ENCODE data around the gene LRRC42.
"Not testable (repeated sequence)": the region's sequence is repeated elsewhere in the genome, so short reads cannot be mapped to it uniquely, and the experiment has no call there.

LRRC42 gene

DNA sequence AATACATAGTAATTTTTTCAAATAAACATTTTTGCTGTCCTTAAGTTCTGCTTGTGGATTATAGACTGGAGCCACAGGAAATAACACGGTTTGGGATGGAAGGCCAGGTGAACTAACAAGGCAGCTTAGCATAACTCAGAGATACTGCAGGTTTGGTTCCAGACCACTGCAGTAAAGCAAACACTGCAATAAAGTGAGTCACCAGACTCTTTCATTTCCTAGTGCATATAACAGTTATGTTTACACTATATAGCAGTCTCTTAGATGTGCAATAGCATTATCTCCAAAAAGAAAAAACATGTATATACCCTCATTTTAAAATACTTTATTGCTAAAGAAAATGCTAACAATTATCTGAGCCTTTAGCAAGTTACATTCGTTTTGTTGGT is 22.0 kb downstream of the LRRC42 start:
- DNase-seq, result no peak

DNA sequence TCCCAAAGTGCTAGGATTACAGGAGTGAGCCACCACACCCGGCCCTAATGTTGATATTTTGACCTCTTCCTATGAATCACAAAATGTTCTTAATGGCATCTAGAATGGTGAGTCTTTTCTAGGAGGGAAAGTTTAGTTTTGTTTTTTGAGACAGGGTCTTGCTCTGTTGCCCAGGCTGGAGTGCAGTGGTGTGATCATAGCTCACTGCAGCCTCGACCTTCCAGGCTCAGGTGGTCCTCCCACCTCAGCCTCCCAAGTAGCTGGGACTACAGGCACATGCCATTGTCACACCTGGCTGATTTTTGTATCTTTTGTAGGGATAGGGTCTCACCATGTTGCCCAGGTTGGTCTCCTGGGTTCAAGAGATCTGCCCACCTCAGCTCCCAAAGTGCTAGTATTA is 23.2 kb downstream of the LRRC42 start:
- DNase-seq, result not testable (repeated sequence)

DNA sequence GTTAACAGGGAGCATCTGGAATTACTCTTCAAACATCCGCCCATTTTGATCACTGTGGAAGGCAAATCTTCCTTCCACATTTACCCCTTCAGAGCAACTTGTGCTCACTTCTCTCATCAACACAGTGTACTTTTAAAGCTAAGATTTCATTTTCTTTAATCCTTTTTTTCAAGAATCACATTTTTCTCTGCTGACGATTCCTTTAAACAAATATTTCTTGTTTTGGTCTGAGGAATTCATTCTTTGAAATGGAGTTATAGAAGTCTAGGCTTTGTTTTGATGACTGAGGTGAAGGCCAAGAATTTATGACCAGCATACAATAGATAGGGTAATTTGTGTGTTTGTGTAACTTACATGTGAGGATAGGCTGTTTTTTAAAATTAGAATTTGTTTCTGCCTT is 25.6 kb downstream of the LRRC42 start:
- DNase-seq, result no peak

DNA sequence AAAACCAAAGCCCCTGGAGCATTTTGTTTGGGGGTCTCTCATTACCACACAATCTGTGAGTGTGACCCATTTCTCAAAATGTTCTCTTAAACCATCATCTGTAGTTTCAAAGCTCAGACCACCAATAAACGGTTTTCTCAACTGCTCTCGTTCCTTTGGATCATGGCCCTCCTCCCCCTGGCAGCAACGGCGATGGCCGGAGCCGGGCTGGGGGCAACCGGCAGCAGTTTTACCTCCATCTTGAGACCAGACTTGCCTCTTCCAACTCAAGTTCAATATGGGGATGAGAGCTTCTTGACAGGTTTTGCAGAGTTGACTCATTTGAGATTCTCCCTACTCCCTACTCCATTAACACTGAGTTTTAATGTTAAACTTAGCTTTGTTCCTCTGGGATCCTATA is 29.7 kb downstream of the LRRC42 start:
- no peak for DNase-seq

DNA sequence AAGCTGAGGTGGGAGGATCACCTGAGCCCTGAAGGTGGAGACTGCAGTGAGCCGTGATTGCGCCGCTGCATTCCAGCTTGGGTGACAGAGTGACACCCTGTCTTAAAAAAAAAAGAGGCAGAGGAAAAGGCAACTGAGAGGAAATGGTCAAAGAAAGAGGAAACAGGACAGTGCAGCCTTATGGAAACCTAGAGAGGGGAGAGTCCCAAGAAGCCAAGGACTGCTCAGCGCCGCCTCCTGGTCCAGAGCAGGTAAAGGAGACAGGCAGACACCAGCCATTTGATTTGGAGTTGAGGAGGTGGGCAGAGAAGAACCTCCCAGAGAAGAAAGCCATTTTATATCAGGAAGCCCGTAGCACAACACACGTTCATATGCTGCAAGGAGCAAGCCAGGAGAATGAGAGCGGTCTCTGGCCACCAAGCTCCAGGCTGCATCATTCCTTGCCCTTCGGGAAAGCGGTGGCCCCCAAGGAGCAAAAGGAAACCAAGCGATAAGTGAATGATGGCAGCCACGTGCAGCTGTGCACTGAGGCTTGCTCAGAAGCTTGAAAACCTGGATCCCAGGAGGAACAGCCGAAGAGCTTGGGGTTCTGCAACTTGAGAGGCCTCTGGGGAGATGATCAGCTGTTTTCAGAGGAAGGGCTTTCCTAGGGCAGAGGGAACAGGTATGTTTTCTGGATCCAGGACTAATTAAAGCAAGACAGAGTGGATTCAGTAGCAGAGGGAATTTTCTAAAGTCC is 33.7 kb downstream of the LRRC42 start:
- DNase-seq, result no peak

DNA sequence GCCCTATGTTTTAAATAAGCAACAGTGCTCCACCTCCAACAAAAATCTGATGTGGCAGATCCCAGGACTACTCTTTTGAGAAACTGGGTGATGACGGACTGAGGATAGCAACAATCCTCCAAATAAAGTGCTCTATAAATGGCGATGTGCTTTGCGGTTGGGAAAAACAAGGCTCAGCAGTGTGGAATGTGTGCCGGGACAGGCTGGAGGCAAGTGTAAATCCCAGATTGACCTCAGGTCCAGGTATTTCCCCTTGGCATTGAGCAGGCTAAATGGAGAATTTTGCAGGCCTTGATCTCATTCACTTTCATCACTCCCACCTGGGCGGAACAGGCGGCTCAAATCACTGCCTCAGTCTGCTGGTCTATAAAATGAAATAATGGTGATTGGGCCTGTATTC is 35.1 kb downstream of the LRRC42 start:
- no peak for DNase-seq

DNA sequence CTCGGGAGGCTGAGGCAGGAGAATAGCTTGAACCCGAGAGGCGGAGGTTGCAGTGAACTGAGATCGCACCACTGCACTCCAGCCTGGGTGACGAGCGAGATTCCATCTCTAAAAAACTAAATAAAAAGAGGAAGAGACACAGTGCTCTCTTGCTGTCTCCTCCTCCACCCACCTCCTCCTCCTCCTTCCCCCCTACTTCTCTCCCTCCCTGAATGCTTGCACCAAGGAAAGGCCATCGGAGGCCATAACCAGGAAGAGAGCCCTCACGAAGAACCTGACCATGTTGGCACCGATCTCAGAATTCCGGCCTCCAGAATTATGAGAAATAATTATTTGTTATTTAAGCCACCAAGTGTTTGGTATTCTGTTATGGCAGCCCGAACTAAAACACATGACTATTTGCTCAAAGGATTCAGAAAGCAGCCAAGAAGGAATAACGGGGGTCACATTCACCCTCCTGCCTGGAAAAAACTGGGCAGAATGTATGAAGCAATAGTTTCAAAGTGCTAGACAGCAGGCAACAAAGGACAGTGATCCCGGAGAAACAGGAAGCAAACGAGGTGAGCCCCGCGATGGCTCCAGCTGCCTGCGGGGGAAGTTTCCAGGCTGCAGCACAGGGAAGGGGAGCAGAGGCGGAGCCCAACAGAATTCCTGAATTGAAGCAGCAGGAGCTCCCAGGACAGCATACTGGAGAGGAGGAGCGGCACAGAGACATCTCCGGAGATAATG is 36.0 kb downstream of the LRRC42 start:
- no peak for DNase-seq

DNA sequence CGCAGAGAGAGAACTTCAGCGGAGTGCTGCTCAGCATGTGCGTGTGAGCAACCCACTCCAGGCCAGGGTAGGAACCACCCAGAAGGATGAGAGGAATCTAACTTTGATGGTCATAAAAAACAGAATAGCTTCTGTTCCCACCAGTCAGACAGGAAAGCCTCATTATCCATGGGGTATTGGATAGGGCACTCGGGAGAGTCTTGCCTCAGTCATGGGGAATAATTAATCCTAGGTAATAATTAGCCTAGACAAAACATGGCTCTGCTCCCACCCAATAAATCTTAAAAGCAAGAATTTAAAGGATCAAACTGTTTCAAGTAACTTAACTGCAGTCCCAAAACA is 36.6 kb downstream of the LRRC42 start:
- no peak for DNase-seq

DNA sequence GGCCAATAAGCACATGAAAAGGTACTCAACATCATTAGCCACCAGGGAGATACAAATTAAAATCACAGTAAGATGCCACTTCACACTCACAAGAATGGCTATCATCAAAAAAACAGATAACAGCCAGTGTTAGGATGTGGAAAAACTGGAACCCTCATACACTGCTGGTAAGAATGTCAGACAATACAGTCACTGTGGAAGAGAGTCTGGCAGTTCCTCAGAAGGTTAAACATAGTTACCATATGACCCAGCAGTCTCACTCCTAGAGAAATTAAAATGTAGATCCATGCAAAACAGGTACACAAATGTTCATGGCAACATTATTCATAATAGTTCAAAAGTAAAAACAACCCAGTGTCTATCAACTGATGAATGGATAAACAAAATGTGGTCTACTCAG is 38.6 kb downstream of the LRRC42 start:
- DNase-seq, result no peak

DNA sequence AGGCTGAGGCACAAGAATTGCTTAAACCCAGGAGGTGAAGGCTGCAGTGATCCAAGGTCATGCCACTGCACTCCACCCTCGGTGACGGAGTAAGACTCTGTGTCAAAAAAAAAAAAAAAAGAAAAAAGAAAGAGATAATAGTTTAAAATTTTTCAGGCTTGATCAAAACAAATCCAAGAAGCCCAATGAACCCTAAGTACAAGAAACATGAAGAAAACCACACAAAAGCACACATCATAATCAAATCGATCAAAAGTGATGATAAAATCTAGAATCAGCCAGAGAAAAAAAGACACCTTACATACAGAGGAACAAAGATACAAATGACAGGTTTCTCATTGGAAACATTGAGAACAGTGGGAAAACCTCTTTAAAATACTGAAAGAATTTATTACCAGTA is 40.3 kb downstream of the LRRC42 start:
- no peak for DNase-seq

DNA sequence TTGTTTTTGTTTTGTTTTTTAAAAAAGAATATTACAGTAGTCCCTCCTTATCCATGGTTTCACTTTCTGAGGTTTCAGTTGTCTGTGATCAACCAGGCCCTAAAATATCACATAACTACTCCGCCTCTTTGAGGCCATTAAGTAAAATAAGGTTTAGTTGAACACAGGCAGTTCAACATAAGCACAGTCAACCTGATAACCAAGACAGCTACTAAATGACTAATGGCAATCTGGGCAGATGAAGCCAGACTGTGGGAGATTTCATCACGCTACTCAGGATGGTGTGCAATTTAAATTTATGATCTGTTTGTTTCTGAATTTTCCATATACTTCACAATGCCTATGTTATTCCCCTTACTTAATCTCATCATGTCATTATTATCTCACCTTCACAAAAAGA is 41.7 kb downstream of the LRRC42 start:
- no peak for DNase-seq

DNA sequence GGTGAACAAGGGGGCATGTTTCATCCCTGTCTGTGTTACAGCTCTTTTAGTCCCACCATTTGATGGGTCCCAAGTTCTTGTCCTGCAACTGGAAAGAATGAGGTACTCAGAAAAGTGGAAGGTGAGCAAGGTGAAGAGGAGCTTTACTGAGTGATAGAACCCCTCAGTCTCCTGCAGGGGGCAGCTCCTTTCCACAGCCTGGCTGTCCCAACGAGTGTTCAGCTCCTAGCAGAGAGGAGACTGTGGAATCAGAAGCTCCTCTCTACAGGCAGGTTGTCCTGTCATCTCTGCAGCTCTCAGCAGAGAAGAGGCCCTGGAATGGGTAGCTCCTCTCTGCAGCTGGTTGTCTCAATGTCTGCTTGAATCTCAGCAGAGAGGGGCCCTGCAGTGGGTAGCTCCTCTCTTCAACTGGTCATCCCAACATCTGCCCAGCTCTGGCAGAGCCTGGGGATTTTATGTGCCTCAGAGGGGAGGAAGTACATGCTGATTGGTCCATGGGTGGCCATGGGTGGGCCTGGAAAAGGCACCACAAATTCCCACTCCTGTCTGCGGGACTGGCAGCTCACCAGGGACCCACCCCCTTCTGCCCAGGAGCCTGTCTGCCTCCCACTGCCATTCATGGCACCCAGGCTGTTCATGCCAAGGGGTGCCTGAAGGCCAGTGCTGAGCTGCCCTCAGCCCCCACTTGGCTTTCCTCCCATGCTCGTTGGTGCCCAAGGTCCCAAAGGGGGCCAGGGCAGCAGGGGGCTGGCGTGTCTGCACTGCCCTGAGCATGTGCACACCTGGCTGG is 46.1 kb downstream of the LRRC42 start:
- no peak for DNase-seq

DNA sequence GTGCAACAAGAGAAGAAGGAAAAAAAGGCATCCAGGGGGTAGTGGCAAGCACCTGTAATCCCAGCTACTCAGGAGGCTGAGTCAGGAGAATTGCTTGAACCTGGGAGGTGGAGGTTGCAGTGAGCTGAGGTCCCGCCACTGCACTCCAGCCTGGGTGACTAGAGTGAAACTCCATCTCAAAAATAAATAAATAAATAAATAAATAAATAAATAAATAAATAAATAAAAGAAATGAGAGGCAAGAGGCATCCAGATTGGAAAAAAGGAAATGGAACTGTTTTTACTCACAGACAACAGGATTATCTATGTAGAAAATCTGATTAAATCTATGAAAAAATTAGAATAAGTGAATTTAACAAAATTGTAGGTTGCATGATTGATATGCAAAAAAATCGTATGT is 48.4 kb downstream of the LRRC42 start:
- DNase-seq, result not testable (repeated sequence)

DNA sequence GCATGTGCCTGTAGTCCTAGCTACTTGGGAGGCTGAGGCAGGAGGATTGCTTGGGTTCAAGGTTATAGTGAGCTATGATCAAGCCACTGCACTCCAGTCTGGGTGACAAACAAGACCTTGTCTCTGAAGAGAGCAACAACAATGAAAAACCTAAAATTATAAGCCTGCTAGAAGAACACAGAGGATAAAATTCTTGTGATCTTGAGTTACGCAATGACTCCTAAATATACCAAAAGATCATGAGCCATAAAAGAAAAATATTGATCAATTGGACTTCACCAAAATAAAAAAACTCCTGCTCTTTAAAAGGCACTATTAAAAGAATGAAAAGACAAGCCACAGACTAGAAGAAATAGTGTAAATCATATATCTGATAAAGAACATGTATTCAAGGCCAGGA is 49.5 kb downstream of the LRRC42 start:
- no peak for DNase-seq

DNA sequence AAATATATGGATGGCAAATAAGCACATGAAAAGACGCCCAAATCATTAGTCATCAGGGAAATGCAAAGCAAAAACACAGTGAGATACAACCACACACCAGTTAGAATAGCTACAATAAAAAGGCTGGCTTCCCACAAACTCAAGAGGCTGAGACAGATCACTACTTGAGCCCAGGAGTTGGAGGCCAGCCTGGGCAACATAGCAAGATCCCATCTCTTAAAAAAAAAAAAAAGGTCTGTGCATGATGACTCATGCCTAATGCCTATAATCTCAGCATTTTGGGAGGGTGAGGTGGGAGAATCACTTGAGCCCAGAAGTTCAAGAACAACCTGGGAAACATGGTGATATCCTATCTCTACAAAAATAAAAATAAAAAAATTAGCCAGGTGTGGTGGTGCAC is 52.1 kb downstream of the LRRC42 start:
- DNase-seq, result no peak

DNA sequence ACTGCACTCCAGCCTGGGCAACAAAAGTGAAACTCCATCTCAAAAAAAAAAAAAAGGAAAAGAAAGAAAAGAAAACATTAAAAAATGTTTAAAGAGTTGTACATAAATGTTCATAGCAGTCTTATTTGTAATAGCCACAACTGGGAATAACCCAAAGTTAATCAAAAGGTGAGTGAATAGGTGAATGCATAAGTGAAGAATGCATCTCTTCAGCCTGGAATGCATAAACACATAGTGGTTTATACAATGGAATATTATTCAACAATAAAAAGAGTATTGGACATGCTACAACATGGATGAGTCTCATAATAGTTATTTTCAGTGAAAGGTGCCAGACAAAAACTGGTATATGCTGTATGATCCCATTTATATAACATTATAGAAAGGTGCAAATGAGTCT is 53.8 kb downstream of the LRRC42 start:
- no peak for DNase-seq

DNA sequence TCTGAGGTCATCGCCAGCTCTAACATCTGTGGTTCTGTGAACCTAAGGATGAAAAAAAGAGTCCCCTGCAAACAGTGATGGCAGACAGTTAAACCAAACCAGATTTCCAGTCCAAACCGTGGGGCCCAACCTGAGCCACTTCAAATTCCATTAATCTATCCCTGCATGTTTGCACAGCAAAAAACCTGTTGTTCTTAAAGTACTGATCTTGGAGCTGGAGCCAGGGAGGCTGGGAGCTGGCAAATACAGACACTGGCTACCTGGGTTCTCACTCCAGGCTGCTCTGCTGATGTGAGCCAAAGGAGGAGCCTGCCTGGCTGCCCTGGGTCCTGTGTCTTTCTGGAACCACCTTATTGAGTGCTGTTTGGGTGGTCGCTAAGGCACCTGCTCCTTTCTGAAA is 55.4 kb downstream of the LRRC42 start:
- DNase-seq, result no peak

DNA sequence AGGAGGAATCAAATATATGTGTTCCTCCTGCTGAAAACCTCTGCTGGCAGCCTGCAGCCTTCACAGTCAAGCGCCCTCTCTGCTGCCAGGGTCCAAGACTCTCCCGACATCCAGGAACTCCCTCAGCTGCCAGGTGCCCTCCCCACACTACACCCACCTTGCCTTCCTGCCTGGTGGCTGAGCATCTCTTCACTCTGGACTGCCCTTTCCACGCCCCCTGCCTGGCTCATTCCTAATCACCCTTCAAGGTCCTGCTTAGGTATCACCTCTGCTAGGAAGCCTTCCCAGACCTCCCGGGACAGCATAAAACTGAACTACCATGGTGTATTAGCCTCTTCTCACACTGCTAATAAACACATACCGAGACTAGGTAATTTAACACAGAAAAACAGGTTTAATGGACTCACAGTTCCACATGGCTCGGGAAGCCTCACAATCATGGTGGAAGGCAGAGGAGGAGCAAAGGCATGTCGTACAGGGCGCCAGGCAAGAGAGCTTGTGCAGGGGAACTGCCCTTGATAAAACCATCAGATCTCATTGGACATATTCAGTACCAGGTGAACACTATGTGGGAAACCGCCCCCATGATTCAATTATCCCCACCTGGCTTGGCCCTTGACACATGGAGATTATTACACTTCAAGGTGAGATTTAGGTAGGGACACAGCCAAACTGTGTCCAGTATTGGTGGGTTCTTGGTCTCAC is 56.5 kb downstream of the LRRC42 start:
- DNase-seq, result no peak

DNA sequence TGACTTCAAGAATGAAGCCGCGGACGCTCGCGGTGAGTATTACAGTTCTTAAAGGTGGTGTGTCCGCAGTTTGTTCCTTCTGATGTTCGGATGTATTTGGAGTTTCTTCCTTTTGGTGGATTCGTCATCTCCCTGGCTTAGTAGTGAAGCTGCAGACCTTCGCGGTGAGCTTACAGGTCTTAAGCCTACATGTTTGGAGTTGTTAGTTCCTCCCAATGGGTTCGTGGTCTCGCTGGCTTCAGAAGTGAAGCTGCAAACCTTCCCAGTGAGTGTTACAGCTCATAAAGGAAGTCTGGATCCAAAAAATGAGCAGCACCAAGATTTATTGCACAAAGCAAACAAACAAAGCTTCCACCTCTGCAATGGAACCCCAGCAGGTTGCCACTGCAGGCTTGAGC is 57.1 kb downstream of the LRRC42 start:
- DNase-seq, result no peak

DNA sequence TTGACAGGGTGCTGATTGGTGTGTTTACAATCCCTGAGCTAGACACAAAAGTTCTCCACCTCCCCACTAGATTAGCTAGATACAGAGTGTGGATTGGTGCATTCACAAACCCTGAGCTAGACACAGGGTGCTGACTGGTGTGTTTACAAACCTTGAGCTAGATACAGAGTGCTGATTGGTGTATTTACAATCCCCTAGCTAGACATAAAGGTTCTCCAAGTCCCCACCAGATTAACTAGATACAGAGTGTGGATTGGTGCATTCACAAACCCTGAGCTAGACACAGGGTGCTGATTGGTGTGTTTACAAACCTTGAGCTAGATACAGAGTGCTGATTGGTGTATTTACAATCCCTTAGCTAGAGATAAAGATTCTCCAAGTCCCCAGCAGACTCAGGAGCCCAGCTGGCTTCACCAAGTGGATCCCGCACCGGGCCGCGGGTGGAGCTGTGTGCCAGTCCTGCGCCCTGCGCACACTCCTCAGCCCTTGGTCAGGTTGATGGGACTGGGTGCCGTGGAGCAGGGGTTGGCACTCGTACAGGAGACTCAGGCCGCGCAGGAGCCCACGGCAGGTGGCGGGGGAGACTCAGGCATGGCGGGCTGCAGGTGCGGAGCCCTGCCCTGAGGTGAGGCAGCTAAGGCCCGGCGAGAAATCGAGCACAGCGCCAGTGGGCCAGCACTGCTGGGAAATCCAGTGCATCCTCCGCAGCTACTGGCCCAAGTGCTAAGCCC is 57.8 kb downstream of the LRRC42 start:
- DNase-seq, result not testable (repeated sequence)

DNA sequence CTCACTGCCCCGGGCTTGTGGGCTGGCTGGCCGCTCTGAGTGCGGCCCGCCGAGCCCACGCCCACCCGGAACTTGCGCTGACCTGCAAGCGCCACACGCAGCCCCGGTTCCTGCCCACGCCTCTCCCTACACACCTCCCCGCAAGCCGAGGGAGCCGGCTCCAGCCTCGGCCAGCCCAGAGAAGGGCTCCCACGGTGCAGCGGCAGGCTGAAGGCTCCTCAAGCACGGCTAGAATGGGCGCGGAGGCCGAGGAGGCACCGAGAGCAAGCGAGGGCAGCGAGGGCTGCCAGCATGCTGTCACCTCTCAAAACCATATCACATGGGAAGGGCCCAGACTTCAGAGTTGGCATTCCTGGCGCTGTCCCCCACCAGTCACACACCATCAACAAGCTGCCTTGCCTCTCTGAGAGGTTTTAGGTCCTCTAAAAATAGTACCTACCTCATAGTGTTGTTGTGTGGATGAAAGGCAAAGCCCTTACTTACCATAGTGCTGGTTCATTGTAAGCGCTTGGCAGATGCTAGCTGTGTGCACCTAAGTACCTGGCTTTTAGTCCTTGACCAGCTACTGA is 58.4 kb downstream of the LRRC42 start:
- no peak for DNase-seq

DNA sequence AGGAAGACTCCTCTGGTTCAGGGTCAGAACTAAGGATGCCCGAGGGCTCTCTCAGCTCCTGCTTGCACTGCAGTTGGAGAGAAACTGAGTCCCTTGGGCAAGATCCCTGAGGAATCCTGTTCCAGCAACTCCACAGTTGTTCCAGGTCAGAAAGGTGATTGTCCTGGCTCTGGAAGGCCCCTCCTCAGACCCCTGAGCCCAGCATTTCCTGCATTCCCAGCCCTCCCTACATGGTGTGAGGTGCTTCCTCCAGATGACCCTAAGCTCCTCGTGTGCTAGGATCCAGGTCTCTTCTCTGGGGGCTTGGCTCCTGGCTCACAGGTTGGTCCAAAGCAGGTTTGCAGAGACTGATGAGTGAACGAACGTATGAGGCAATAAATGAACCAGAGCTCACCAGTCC is 60.4 kb downstream of the LRRC42 start:
- no peak for DNase-seq

Data from stimulated activated CD4-positive, alpha-beta T cell treated with anti-CD3 and anti-CD28 coated beads, Interleukin-2, amount 100 ng/mL, for 48 hours (primary cell).